Tibial nerve (tissue), 4 donors: ENCODE results near the gene UNKL.

ENCODE experiments used
- CTCF ChIP-seq, 5 experiments: fragments of 200-600 bp in 3 of 5; fragments of 450-650 bp in 2 of 5; sonication (generic) in 3 of 5; IDR thresholded peaks; one replicate each; pipeline ENCODE4 v1.5.1; 2016 to 2019; ENCODE audit warnings: antibody characterized with exemption in 5 of 5, mild to moderate bottlenecking in 3 of 5, moderate library complexity in 2 of 5
- EP300 ChIP-seq, 2 donors: sonication (generic); formaldehyde crosslinking; IDR thresholded peaks; one replicate each; pipeline ENCODE4 v1.6.1; 2017; ENCODE audit warnings: antibody characterized with exemption in 2 of 2, mild to moderate bottlenecking in 1 of 2

GRCh38 chr16:1387331-1387730, 27.2 kb downstream of the UNKL start:
- no peak for TF ChIP-seq CTCF (IDR thresholded peaks at IDR 0.05)
- TF ChIP-seq EP300 (IDR thresholded peaks at IDR 0.05) = no peak
